Measurements from ENCODE around the gene ERP27. TPM values are rescaled to one million over a fixed set of nuclear protein-coding genes. Genes with fewer than 3 reads are reported as not detected.

Gene ERP27
- polyA plus RNA-seq, 3 donors = 20.6 to 27.6 (median 23.0) TPM

DNA sequence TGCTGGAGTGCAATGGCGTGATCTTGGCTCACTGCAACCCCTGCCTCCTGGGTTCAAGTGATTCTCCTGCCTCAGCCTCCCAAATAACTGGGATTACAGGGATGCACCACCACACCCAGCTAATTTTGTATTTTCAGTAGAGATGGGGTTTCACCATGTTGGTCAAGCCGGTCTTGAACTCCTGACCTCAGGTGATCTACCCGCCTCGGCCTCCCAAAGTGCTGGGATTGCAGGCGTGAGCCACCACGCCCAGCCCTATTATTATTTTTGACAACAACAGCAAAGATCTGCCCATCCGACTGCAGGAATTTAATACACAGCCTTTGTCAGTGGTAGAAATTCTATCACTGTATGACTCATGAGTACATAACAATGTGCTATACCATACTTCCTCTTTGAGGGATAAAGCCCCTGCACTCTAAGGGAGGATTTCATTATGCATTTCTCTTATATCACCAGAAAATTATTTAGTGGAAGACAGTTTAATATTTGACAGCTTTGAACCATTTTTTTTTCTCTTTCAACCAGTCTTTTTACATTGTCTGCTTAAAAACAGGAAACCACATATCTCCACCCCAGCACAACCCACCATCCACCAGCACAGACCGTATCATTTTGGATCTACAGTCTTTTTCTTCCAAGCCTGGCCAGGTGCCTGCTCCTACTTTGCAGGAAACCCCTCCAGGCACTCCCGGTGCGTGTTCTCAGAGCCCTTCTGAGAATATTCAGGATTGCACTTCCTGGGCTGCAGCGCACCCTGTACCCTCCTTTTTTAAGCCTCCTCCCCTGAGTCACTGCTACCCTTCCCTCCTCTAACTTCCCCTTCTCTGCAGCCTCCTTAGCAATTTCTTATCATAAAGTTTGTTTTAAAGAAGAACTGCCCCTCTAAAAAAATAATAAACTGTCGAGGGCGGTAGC is 22.5 kb upstream of the ERP27 start:
- DNase-seq = no peak

DNA sequence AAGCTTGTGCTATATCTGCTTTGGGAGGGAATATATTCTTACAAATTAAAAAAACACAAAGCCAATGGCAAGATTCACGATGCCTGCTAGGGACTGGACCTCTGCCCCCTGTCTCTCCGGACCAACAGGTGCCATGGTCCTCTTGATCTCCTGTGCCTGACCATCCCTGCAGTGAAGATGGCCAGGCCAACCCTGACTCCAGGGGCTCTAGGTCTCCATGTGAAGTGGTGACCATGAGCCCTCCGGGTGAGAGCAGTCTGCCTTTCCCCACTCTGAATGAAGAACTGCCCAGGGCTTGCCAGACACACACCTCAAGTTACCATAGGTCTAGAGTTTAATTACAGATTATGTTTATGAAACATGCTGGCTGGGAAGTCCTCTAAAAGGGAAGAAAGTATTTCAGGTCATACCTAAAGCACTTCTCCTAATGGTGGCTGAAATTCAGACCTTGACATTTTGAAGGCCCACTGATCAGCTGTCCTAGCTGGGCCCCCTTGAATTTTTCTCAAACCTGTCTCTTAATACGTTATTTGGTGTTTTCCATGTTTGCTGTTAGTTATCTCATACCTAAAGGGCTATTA is 21.7 kb upstream of the ERP27 start:
- no peak for DNase-seq

DNA sequence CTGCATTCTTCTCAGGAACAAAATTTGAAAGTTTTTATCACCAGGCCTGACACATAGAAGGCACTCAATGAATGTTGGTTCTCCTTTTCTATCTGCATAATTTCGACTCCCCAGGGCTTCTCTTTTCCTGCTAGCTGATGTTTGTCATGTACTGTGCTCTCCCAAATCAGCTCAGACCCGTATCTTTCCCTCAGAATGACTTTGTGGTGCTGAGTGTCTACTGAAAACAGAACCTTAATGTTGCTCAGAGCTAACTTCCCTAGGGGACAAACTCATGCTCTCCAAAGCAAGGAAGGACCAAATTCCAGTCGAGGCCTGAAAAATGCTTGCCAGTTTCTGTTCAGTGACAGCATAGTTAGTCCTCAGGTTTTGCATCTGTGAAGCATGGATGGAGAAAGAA is 21.1 kb upstream of the ERP27 start:
- DNase-seq = no peak

DNA sequence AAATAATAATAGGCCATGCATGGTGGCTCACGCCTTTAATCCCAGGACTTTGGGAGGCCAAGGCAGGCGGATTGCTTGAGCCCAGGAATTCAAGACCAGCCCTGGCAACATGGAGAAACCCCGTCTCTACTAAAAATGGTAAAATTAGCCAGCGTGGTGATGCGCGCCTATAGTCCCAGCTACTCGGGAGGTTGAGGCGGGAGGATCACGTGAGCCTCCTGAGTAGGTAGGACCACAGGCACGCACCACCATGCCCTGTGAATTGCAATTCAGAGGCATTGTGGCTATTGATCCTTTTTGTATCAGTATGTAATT is 20.7 kb upstream of the ERP27 start:
- DNase-seq = no peak

DNA sequence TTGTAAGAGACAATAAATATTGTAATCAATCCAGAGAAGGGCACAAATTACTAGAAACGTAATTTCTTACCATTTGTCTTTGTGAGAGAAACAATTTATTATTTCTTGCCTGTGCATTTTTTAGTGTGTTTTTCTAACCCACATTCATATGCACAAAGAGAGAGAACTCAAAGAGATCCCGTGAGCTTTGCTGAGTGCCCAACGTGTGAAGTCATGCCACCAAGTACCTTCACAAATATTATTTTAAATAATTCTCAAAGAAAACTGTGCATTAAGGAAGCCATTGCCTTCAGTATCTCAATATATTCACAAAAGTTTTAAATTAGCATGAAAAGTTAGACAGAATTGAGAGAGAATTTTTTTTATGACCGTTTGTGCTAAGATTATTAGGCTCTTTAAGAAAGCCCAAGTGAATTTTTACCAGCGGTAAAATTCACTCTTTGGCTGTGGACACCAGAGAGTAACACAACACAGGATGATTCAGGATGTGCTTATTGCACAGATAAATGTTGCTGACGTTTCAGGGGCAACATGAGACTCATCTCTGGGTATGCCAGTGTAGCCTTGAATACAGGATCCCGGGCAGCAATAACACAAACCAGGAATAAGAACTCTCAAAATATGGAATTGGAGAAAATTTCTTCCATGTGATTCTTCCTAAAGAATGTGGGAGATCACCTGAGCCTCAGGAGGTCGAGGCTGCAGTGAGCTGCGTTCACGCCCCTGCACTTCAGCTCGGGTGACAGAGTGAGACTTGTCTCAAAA is 20.2 kb upstream of the ERP27 start:
- DNase-seq = no peak

DNA sequence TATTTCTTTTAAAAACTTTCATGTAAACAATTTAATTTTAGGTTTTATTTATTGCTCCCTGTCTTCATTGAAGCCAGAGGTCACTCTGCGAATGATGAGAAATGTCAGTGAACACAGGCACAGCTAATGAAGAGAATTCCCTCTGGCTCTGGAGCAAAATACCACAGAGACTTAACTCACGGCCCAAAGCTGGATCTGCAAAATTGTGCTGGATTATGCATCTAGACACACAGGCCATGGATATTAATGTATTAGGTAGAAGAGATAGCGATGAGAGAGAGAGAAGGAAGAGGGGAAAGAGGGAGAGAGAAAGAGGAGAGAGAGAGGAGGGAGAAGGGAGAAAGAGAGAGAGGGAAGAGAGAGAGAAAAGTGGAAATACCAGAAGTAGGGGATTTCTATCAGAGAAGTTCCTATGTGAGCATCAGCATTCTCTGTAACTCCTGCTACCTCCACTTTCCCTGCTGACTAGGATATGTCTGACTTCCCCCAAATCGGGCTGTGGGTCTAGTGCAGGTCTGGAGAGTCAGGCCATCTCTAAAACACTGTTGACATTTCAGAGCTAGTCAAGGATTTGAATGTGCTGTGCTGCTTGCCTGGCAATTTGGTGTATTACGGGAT is 19.3 kb upstream of the ERP27 start:
- DNase-seq = no peak

DNA sequence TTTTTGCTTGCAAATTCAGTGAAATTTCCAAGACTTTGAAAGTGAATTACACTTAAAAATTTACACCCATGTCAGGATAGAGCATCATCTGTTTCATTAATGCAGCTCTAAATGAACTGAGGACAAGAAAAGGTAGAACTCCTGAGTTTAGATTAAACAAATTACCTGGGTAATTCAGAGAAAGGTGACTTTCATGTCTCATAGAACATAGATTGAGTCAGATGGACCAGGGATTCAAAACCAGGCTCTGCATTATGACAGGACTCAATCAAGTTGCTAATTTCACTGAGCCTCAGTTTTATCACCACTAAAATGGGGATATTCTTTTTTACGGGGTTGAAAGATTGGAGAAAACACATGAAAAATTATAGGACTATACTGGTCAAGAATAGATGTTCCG is 18.6 kb upstream of the ERP27 start:
- no peak for DNase-seq

DNA sequence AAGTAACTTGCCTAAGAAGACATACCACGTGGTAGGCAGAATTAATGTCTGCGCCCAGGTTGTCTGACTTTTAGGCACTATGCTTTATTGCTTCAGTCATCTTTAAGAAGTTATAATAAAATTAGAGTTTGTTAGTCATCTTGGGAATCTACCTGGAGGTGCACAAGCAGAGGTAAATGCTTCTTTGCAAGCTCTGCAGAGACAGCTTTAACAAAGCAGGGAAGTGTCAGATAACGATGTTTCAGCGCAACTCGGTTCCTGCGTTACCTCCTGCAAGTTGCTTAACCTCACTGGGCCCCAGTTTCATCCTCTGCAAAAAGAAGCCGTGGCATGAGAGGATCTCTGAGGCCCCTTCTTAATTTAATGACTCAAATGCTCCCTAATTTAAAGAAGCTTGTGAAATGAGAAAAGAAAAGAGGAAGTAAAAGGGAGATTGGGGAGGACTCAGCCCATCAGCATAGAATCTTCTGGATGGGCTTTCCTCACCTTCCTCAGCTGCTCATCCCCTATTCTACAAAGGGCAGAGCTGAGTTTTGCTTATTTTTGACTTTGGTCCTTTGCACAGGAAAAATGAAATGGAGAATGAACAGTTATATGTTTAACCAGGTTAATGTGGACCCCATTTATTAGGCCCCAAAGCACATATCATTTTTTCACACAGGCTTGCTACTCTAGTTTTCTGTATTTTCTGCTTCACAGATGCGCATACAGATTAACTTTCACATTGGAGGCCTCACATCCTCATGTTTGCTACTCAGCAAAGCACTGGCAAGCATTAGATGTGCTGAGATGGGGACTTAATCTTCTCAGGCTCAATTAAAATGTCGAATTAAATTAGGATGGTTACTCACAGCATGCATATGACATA is 17.9 kb upstream of the ERP27 start:
- no peak for DNase-seq

DNA sequence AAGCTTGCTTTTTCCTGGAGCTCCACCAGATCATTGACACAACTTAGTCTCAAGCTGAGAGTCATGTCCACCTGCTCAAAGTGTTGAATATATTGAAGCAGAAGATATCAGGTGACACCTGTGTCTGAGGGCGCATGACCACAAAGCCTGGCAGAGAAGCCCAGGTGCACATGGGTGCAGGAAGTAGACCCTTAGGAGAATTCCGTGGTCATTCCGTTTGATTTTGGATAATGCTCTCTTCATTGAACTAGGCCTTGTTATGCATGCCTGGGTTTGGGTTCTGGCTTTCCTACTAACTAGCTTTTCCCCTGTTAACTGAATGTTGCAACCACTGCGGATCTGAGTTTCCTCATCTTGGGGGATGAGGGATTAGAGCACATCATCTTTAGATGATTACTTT is 15.9 kb upstream of the ERP27 start:
- DNase-seq = no peak

DNA sequence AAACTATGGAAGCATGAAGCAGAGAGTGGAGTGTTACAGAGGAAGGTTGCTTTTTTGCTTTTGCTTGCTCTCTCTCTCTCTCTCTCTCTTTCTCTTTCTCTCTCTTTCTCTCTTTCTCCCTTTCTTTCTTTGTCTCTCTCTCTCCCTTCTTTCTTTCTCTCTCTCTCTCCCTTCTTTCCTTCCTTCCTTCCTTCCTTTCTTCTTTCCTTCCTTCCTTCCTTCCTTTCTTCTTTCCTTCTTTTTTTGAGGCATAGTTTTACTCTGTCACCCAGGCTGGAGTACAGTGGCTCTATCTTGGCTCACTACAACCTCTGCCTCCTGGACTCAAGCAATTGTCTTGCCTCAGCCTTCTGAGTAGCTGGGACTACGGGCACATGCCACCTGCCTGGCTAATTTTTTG is 15.4 kb upstream of the ERP27 start:
- no peak for DNase-seq

DNA sequence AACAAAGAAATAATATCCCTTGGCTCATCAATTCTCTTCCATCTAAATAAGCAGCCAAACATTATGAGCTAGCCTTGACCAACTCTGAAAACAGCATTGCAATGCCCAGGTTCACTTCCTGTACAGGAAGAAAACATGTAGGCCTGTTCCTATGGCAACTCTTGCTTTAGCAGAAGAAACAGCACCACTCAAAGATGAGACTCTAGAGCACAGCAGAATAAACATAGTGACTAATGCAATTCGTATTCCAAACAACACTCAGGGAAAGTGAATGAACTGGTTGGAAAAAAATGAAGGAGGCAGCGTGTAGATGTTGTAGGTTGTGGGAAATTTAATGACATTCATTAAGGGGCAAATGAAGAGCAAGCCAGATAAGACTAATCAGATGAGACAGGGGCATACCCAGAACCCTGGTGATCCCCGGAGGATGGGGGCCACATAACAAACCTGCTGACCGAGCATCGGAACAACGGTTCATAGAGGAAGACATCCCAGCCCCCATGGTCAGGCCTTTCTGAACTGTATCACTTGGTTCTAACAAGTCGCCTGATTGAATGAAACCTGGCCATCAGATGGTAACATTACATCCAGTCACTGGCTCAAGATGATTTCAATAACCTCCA is 14.1 kb upstream of the ERP27 start:
- no peak for DNase-seq

DNA sequence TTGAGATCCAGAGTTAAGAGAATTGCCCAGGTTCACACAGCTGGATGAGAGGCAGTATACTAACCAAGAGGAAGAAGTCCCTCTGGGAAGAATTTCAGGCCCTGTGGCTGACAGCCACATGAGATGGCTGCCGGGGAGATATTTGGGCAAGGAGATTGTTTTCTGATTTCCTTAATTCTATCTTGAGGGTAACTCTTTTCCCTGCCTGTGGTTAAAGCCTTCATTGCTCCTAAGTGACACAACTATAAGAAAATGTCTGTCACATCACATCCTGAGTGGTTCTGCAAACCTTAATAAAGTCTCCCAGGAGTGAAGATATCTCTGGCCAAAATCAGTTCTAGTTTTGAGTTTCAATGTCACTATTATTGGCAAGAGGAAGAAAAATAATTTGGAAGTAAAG is 13.5 kb upstream of the ERP27 start:
- no peak for DNase-seq

DNA sequence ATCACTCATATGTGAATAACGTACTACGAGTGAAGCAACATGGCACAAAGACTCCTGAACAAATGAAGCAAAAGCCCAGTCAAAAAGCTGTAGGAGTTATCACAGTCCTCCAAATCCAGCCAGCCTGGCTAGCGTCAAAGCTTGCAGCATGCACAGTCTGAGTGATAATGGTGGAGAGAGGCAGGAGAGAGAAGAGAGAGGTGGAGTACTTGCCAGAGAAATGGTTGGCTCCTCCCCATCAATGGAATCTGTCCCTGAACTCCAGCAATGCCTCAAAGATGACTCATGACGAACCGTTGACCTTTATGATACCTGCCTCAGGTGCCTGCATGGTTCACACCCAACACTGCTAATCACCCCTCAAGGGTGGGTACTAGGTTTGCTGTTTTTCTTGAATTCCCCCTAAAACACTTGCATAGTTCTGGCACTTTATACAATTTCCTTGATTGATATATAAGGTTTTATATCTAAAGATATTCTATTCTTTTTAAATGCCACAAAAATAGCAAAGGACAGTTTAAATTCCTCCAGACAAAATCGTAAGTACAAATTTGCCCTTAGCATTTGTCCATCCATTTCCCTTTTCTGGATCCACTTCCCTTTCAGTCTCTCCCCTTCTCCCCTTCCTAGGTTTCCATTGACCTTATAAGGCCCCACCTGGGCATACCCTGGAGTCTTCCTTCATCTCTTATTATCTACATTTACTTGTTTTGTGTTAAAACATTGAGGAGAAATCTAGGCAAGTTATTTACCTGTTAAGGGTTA is 12.8 kb upstream of the ERP27 start:
- no peak for DNase-seq

DNA sequence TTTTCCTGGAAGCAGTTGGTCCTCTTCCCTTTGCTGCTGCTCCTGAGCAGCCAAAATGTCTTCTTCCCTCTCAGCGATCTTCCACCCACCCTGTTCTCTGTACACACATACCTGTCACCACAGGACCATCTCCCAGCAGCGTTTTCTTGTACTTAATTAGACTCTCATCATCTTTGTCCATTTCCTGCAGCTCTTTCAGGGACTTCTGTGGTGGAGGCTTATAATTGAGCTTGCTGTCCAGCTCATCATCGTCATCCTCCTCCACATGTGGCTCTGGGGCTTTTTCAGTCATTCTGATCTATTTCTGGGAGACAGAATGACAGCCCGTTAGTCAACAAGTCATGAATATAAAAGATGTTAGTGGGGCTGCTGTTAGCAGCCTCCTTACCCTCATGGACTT is 12.1 kb upstream of the ERP27 start:
- no peak for DNase-seq

DNA sequence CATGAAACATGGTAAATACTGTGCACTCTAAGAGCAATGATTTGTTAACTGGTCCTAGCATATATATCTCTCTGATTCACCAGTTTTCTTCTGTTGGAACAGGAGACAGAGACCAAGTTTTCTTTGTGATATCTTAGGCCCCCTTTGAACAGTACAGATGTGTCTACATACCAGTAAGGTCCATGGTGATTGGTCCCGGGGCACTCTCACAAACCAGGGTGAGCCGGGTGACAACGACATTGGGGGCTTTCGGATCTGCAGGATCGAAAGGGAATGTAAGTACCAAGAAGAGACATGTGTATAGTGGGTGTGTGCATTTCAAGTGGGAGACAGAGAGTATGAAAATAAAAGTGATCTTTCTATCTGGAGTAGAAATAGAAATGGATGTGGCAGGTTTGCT is 11.3 kb upstream of the ERP27 start:
- DNase-seq = no peak

DNA sequence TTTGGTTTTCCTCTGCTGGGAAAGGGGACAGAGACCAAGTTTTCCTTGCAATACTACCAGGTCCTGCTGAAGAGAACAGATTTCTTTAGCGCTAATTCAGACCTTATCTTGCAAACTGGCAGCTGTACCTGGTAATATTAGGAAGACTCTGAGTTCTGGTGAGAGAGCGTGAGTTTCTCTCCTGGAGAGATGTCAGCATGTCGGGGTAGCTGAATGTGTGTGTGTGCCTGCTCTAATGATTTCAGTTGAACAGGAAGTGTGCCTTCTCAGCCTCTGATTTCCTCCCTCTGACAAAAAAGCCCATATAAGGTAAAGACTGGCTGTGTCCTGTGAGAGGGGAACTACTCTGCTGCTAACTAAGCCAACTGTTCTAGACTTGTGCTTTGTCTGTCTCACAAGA is 10.3 kb upstream of the ERP27 start:
- DNase-seq = peak; percentile 78

DNA sequence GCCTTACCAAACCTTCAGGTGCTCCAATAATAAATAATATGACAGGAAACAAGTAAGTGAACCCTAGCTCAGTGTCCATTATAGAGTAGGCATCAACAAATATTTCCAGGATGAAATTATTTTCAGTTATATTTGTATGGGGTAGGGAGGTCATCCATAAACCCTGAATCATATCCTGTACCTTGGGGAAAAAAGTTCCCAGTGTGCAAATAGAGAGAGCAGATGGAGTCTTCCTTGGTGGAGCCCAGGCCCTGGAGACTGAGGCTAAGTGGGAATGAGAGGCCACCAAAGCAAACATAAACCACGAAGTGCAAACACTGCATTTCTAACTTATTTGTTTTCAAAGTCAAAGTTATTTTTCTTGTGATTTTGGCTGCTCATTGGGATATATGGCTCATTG is 8.5 kb upstream of the ERP27 start:
- DNase-seq = no peak

DNA sequence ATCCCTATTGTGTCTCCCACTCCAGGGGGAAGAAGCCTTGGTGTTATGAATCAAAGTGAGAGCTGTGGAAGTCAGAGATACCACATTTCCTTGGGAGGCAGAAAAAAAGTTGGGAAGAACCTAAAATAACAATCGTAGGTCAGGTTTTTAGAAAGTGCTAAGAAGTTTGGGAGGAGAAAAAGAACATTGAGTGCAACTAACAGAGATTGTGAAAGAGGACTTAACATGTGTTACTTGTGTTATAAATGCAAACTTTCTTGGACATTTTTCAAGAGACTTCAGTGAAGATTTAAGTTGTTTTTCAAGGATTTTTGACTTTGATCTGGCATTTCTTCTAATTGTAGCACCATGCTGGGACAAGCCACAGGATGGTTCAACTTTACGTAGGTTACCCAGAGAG is 7.8 kb upstream of the ERP27 start:
- DNase-seq = no peak

DNA sequence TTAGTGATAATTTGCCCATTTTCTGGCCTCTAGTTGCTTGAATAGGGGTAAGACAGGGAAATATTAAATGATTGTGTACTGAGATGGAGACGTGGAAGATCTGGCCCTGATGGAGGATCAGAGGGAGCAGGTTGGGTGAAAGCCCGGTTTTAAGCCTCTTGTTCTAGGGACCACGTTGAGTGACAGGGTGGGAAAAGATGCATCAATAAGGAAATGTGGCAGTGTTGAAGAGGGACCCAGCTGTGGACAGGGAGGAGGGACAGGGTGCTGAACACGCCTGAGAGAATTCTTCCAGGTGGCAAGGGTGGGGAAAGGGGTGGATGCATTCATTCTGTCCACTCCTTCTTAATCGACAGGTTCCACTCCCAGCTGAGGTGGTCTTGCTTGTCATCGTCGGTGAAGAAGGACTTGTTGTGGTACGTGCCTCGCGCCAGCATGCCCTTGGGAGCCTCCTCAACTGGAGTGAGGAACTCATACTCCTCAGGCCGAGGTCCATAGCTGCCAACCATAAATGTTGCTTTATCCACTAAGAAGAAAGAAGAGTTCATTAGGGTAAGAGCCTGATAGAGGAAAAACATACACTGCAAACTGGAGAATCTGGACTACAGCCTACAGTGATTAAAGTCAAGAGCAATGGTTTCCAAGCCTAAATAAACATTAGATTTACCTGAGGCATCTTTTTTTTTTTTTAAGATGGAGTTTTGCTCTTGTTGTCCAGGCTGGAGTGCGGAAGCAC is 4.0 kb upstream of the ERP27 start:
- DNase-seq = no peak

DNA sequence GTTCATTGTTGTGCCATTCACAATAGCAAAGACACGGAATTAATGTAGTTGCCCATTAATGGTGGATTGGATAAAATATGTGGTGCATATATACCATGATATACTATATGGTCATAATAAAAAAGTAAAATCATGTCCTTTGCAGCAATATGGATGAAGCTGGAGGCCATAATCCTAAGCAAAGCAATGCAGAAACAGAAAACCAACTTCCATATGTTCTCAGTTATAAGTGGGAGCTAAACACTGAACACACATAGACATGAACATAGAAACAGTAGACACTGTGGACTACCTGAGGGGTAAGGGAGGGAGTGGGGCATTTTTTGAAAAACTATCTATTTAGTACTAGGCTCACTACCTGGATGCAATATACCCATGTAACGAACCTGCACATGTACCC is 3.0 kb upstream of the ERP27 start:
- no peak for DNase-seq

Measured in renal pelvis (tissue), 4 donors.